ENCODE data around the gene ACSL4. TPM values are rescaled to one million over a fixed set of nuclear protein-coding genes. Genes with fewer than 3 reads are reported as not detected.
A peak's percentile ranks its signal among the peaks of the same experiment; 100 is the strongest.

ACSL4 gene
- total RNA-seq, 3 donors from 2014 or later (not counting 1 experiment from before 2014, with no cell fraction given): 19.8 to 28.4 (median 21.7) TPM

DNA sequence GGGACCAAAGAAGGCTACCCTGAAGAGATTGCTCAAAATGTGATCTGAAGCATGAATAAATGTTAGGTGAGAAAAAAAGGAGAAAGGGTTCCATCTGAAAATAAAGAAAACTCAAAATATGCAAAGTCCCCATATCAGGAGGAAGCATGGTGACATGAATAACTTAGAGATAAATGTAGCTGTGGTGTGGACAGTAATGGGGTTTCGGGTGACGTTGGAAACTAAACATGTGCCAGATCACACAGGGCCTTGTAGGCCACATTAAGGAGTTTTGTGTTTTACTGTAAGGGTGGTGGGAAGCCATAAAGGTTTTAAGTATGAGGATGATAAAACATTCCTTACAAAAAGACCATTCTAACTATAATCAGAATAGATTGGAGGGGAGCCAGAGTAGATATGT, 40.3 kb upstream of the ACSL4 start:
- no peak overlapping the region for H3K27ac Mint-ChIP-seq
- no peaks in the 10 kb centered on the region for H3K9me3 Mint-ChIP-seq
- intact Hi-C loops (cut with micrococcal nuclease): no loop called here
- DNase-seq (no peak), ATAC-seq (no peak)
- 50% methylated on average over 2 of the region's 2 CpGs for WGBS (ENCODE audit: insufficient coverage)
- no peaks in the 10 kb centered on the region for H3K36me3 Mint-ChIP-seq
- TF ChIP-seq CTCF (IDR thresholded peaks at IDR 0.05): no peak
- Histone ChIP-seq H3K4me3 (ENCODE audit: low read length) (no peak overlapping the region), H3K9me3 (ENCODE audit: control insufficient read depth, insufficient read depth, low read length) (no peaks in the 10 kb centered on the region), H3K27ac (ENCODE audit: low read length) (no peak overlapping the region), H3K36me3 (ENCODE audit: control insufficient read depth, insufficient read depth, low read length) (no peaks in the 10 kb centered on the region), H3K4me1 (ENCODE audit: control insufficient read depth, insufficient read depth, low read length) (no peaks in the 10 kb centered on the region), H3K27me3 (ENCODE audit: control insufficient read depth, insufficient read depth, low read length) (no peaks in the 10 kb centered on the region)
- peaks cover 0 to 6% of the 10 kb centered on the region in 2 donors for H3K27me3 Mint-ChIP-seq (ENCODE audit: low read depth in 2 of 2)
- H3K4me3 Mint-ChIP-seq: no peak overlapping the region
- no peaks in the 10 kb centered on the region for H3K4me1 Mint-ChIP-seq

- no peaks in the 10 kb centered on the region for H3K36me3 ChIP-seq (ENCODE audit: control insufficient read depth, insufficient read depth, low read length)
- peaks cover 0 to 19% of the 10 kb centered on the region in 2 donors for H3K27me3 Mint-ChIP-seq (ENCODE audit: low read depth in 2 of 2)
- no peaks in the 10 kb centered on the region for H3K4me1 ChIP-seq (ENCODE audit: control insufficient read depth, insufficient read depth, low read length)
- H3K4me3 ChIP-seq (ENCODE audit: low read length): no peak overlapping the region
- no peaks in the 10 kb centered on the region for H3K9me3 Mint-ChIP-seq
- no peak for TF ChIP-seq CTCF (IDR thresholded peaks at IDR 0.05)
- no peak overlapping the region for H3K27ac Mint-ChIP-seq
- DNase-seq (no peak), ATAC-seq (no peak)
- no peak overlapping the region for H3K4me3 Mint-ChIP-seq
- intact Hi-C loops (cut with micrococcal nuclease): no loop called here
- H3K4me1 Mint-ChIP-seq: no peaks in the 10 kb centered on the region
- WGBS (ENCODE audit: insufficient coverage): no CpG with 5 or more reads among the region's 2 CpGs
- H3K9me3 ChIP-seq (ENCODE audit: control insufficient read depth, insufficient read depth, low read length): no peaks in the 10 kb centered on the region
- H3K27ac ChIP-seq (ENCODE audit: low read length): no peak overlapping the region
- H3K36me3 Mint-ChIP-seq: no peaks in the 10 kb centered on the region
- no peaks in the 10 kb centered on the region for H3K27me3 ChIP-seq (ENCODE audit: control insufficient read depth, insufficient read depth, low read length)
Observed at GRCh38 chrX:109770780-109771179, 37.7 kb upstream of the ACSL4 start.

- no CpG with 5 or more reads among the region's 2 CpGs for WGBS (ENCODE audit: insufficient coverage)
- H3K4me3 Mint-ChIP-seq: no peak overlapping the region
- peaks cover 2% of the 10 kb centered on the region for H3K36me3 Mint-ChIP-seq
- no peaks in the 10 kb centered on the region for H3K36me3 ChIP-seq (ENCODE audit: control insufficient read depth, insufficient read depth, low read length)
- no peak overlapping the region for H3K27ac Mint-ChIP-seq
- TF ChIP-seq CTCF (IDR thresholded peaks at IDR 0.05): no peak
- peaks cover 2 to 43% of the 10 kb centered on the region in 2 donors for H3K27me3 Mint-ChIP-seq (ENCODE audit: low read depth in 2 of 2)
- H3K27me3 ChIP-seq (ENCODE audit: control insufficient read depth, insufficient read depth, low read length): no peaks in the 10 kb centered on the region
- intact Hi-C loops (cut with micrococcal nuclease): no loop called here
- H3K27ac ChIP-seq (ENCODE audit: low read length): no peak overlapping the region
- H3K4me1 ChIP-seq (ENCODE audit: control insufficient read depth, insufficient read depth, low read length): no peaks in the 10 kb centered on the region
- no peak for DNase-seq
- no peak for ATAC-seq
- H3K4me3 ChIP-seq (ENCODE audit: low read length): no peak overlapping the region
- H3K4me1 Mint-ChIP-seq: peaks cover 12 to 20% of the 10 kb centered on the region in 2 donors
- no peaks in the 10 kb centered on the region for H3K9me3 Mint-ChIP-seq
- no peaks in the 10 kb centered on the region for H3K9me3 ChIP-seq (ENCODE audit: control insufficient read depth, insufficient read depth, low read length)
Observed at GRCh38 chrX:109760922-109761250, 27.8 kb upstream of the ACSL4 start.

DNA sequence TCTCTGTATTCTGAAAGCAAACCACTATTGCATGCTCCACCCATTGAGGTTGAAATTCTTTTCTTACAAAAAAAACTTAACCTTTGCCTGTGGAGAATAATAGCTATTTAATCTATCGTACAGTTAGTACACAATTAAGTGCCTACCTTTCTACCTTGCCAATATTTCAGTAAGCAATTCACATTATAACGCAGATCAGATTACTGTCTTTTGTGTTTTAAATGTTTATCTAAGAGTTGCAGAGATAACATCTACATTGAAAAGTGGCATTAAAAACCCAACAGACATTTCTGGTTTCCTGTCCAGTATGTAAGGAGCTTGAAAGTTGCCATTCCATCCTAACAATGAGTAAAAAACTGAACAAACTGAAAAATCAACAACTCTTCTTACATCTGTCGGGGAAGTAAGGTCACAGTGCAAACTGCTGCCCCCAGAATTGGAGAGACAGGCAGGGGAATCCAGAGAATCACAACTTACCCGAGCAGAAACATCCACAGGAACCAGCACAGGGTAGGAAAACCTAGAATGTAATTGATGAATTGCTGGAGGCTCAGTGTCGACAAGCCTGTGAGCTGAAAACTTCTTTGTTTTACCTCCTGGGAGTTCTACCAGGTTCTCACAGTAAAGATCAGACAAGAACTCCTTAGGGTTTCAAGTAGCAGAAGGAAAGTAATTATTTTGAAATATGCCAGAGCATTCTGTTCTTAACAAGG, 27.3 kb upstream of the ACSL4 start:
- H3K4me3 Mint-ChIP-seq: no peak overlapping the region
- peaks cover 12 to 20% of the 10 kb centered on the region in 2 donors for H3K4me1 Mint-ChIP-seq

More for the DNA sequence above, 27.3 kb upstream of the ACSL4 start:
- peaks cover 2 to 37% of the 10 kb centered on the region in 2 donors for H3K27me3 Mint-ChIP-seq (ENCODE audit: low read depth in 2 of 2)
- H3K36me3 Mint-ChIP-seq: peaks cover 8% of the 10 kb centered on the region
- Histone ChIP-seq H3K27ac (ENCODE audit: low read length) (peak overlapping the region; percentile 5), H3K4me3 (ENCODE audit: low read length) (no peak overlapping the region), H3K36me3 (ENCODE audit: control insufficient read depth, insufficient read depth, low read length) (no peaks in the 10 kb centered on the region), H3K4me1 (ENCODE audit: control insufficient read depth, insufficient read depth, low read length) (no peaks in the 10 kb centered on the region), H3K9me3 (ENCODE audit: control insufficient read depth, insufficient read depth, low read length) (no peaks in the 10 kb centered on the region), H3K27me3 (ENCODE audit: control insufficient read depth, insufficient read depth, low read length) (no peaks in the 10 kb centered on the region)
- no peak for TF ChIP-seq CTCF (IDR thresholded peaks at IDR 0.05)
- H3K27ac Mint-ChIP-seq: peak overlapping the region in 1 of 2 donors; percentile 40
- ATAC-seq (no peak), DNase-seq (no peak)
- WGBS (ENCODE audit: insufficient coverage): 47% methylated on average over 2 of the region's 5 CpGs
- peaks cover 0 to 4% of the 10 kb centered on the region in 2 donors for H3K9me3 Mint-ChIP-seq
- intact Hi-C loops (cut with micrococcal nuclease): no loop called here

All from natural killer cell (primary cell).